CD8-positive, alpha-beta memory T cell (primary cell): ENCODE results near the gene NLGN2. TPM values are rescaled to one million over a fixed set of nuclear protein-coding genes. Genes with fewer than 3 reads are reported as not detected.

ENCODE experiments used
- CTCF ChIA-PET: fragments of 350-600 bp; sonication (Branson Sonifier 250); formaldehyde crosslinking; loops from one replicate; lab custom pipeline; 2021; ENCODE audit warnings: antibody characterized with exemption; lab: Charles Lee
- POLR2A ChIA-PET: fragments of 350-600 bp; sonication (Branson Sonifier 250); formaldehyde crosslinking; loops from one replicate; lab custom pipeline; 2021; ENCODE audit warnings: antibody characterized with exemption; lab: Charles Lee
- DNase-seq, 5 donors: peaks; one replicate each; pipeline versions ENCODE4 v3.0.0 to v3.0.0-alpha.2; 2020 to 2022; ENCODE audit warnings: mixed read lengths in 1 of 5
- H3K27ac ChIP-seq: one replicate; pipeline ENCODE4 v1.7.0; 2013; ENCODE audit warnings: low read depth, mild to moderate bottlenecking, low read length, moderate library complexity
- H3K27me3 ChIP-seq: 2 replicates; pipeline ENCODE4 v1.7.0; 2013; ENCODE audit warnings: low read length, mild to moderate bottlenecking; ENCODE audit not compliant: insufficient read depth, poor library complexity, severe bottlenecking
- H3K36me3 ChIP-seq: 2 replicates; pipeline ENCODE4 v1.7.0; 2013; ENCODE audit warnings: mild to moderate bottlenecking, low read length, moderate library complexity; ENCODE audit not compliant: insufficient read depth
- H3K4me1 ChIP-seq: 2 replicates; pipeline ENCODE4 v1.7.0; 2013; ENCODE audit warnings: mild to moderate bottlenecking, low read length, moderate library complexity; ENCODE audit not compliant: insufficient read depth
- H3K4me3 ChIP-seq: 2 replicates; pipeline ENCODE4 v1.7.0; 2013; ENCODE audit warnings: mild to moderate bottlenecking, low read length
- H3K9me3 ChIP-seq: 2 replicates; pipeline ENCODE4 v1.7.0; 2013; ENCODE audit warnings: mild to moderate bottlenecking, low read length
- H3K27ac Mint-ChIP-seq, 8 donors: one replicate each; pipeline ENCODE4 v1.8.0; 2020 to 2021; ENCODE audit warnings: mixed read lengths in 8 of 8, mild to moderate bottlenecking in 6 of 8, inconsistent platforms in 3 of 8, moderate library complexity in 3 of 8
- H3K27me3 Mint-ChIP-seq, 2 donors: one replicate each; pipeline ENCODE4 v1.8.0; 2020 to 2021; ENCODE audit warnings: mixed read lengths in 2 of 2, mild to moderate bottlenecking in 1 of 2, moderate library complexity in 1 of 2
- H3K36me3 Mint-ChIP-seq, 3 donors: one replicate each; pipeline ENCODE4 v1.8.0; 2020 to 2021; ENCODE audit warnings: mixed read lengths in 3 of 3, inconsistent platforms in 1 of 3, mild to moderate bottlenecking in 1 of 3
- H3K4me1 Mint-ChIP-seq, 3 donors: one replicate each; pipeline ENCODE4 v1.8.0; 2020 to 2021; ENCODE audit warnings: mixed read lengths in 3 of 3, inconsistent platforms in 1 of 3, mild to moderate bottlenecking in 1 of 3
- H3K4me3 Mint-ChIP-seq, 7 donors: one replicate each; pipeline ENCODE4 v1.8.0; 2020 to 2021; ENCODE audit warnings: mixed read lengths in 7 of 7, mild to moderate bottlenecking in 6 of 7, moderate library complexity in 4 of 7, inconsistent platforms in 2 of 7
- H3K9me3 Mint-ChIP-seq, 5 donors: one replicate each; pipeline ENCODE4 v1.8.0; 2020 to 2022; ENCODE audit warnings: mixed read lengths in 5 of 5, mild to moderate bottlenecking in 3 of 5, moderate library complexity in 2 of 5, inconsistent platforms in 1 of 5
- polyA plus RNA-seq: library from polyadenylated mRNA; unstranded; fragments of 300-500 nt; fragmentation: Illumina TruSeq; gene quantifications from one replicate; pipeline ENCODE4 v1.2.3, GENCODE V29; 2021
- total RNA-seq, 2 experiments: library from RNA; stranded (reverse); gene quantifications; one replicate each; pipeline ENCODE4 v1.2.3, GENCODE V29; 2021

The NLGN2 gene
- total and polyA plus RNA-seq, 3 experiments from 2014 or later = 0.06 to 6.6 (median 5.6) TPM

DNA sequence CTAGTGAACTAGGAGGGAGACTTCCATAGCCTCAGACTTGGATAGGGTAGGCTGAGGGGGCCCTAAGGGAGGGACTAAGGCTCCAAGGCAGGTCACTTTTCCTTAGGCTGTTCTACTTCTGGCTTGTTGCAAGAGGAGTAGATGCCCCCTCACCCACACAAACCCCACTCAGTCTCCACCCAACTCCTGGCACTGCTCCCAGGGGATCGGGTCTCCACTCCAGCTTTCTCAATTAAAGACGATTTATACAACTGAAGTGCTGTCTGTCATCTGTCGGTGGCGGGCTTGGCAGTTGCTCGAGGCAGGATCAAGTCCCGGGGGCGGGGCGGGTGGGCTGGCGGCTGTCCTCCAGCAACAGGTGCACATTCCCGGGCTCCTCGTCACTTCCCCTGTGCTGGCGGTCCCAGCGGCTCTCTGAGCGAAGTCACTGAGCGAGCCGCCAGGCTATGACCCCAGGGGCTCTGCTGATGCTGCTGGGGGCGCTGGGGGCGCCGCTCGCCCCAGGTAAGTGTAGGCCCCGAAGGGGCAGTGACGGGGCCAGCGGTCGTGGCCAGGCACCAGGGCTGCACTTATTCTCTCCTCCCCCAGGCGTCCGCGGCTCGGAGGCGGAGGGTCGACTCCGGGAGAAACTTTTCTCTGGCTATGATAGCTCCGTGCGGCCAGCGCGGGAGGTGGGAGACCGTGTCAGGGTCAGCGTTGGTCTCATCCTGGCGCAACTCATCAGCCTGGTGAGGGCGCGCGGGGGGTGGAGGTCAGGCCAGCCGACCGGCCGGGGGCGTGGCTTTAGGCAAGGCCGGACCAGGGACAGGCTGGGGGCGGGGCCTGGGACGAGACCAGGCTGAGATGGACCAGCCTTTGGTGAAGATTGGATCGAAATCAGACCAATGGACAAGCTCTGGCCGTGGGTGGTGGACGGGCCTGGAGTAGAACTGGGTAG, 37.3 kb downstream of the NLGN2 start, which contains the start of gene CHRNB1:
CHRNB1 (plus strand) TSS at position 380 of the 937 bp plus-strand sequence; CDS start at position 447, 67 bp downstream.
- Mint-ChIP-seq H3K27ac (peak within 1 kb of the TSS in 4 of 8 donors; percentile 35 to 74 (median 66)), H3K9me3 (no peaks in the 10 kb centered on the region), H3K4me1 (peaks cover 17 to 34% (median 24%) of the 10 kb centered on the region in 3 donors), H3K4me3 (peak within 1 kb of the TSS; percentile 53 to 88 (median 77)), H3K36me3 (peaks cover 0 to 8% (median 2%) of the 10 kb centered on the region in 3 donors), H3K27me3 (peaks cover 43 to 73% of the 10 kb centered on the region in 2 donors)
- POLR2A ChIA-PET = interaction anchor here (0.9 to 2.8 kb wide), 7 partner anchors 10 to 140 kb away, joined by 3 to 12 read pairs (median 3); partner anchors contain the start of genes POLR2A and ZBTB4
- Histone ChIP-seq H3K27ac (no peak within 1 kb of the TSS), H3K4me3 (no peak within 1 kb of the TSS), H3K27me3 (peaks cover 46% of the 10 kb centered on the region), H3K4me1 (peaks cover 22% of the 10 kb centered on the region), H3K9me3 (no peaks in the 10 kb centered on the region), H3K36me3 (no peaks in the 10 kb centered on the region)
- DNase-seq = peak in 1 of 5 donors; percentile 21
- CTCF ChIA-PET = interaction anchor here (0.9 to 3.1 kb wide), 6 partner anchors 9 to 243 kb away, joined by 3 to 37 read pairs (median 6); partner anchors contain the start of genes TMEM102, TMEM95 and TP53

- H3K9me3 Mint-ChIP-seq = no peaks in the 10 kb centered on the region
- peaks cover 12 to 27% (median 18%) of the 10 kb centered on the region in 3 donors for H3K4me1 Mint-ChIP-seq
- Histone ChIP-seq H3K27me3 (peaks cover 40% of the 10 kb centered on the region), H3K36me3 (no peaks in the 10 kb centered on the region), H3K27ac (no peak overlapping the region), H3K9me3 (no peaks in the 10 kb centered on the region), H3K4me1 (peaks cover 15% of the 10 kb centered on the region), H3K4me3 (no peak overlapping the region)
- peaks cover 36 to 67% of the 10 kb centered on the region in 2 donors for H3K27me3 Mint-ChIP-seq
- POLR2A ChIA-PET = interaction anchor here (0.9 to 2.8 kb wide), 4 partner anchors 9 to 40 kb away, joined by 3 to 9 read pairs (median 4); no protein-coding TSS in a partner anchor
- H3K27ac Mint-ChIP-seq = peak overlapping the region in 3 of 8 donors; percentile 35 to 74 (median 72)
- peak overlapping the region; percentile 53 to 88 (median 77) for H3K4me3 Mint-ChIP-seq
- CTCF ChIA-PET = interaction anchor here (0.9 to 3.1 kb wide), 6 partner anchors 9 to 242 kb away, joined by 3 to 37 read pairs (median 6); partner anchors contain the start of genes TMEM102, TMEM95 and TP53
- peak in 3 of 5 donors; percentile 19 to 46 (median 30) for DNase-seq
- peaks cover 0 to 8% (median 2%) of the 10 kb centered on the region in 3 donors for H3K36me3 Mint-ChIP-seq
Observed at GRCh38 chr17:7445619-7445968, 37.9 kb downstream of the NLGN2 start.

DNA sequence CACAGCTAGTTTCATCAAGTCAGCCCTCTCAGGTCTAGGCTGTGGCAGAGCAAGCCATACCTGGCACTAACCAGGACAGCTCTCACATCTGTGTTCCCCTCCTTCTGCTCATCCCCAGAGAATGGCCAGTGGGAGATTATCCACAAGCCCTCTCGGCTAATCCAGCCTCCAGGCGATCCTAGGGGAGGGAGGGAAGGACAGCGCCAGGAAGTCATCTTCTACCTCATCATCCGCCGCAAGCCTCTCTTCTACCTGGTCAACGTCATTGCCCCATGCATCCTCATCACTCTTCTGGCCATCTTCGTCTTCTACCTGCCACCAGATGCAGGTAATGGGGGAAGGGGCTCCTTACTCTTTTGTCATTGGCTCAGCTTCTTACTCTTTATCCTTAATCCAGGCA, 40.8 kb downstream of the NLGN2 start:
- peaks cover 0 to 8% (median 2%) of the 10 kb centered on the region in 3 donors for H3K36me3 Mint-ChIP-seq

DNA sequence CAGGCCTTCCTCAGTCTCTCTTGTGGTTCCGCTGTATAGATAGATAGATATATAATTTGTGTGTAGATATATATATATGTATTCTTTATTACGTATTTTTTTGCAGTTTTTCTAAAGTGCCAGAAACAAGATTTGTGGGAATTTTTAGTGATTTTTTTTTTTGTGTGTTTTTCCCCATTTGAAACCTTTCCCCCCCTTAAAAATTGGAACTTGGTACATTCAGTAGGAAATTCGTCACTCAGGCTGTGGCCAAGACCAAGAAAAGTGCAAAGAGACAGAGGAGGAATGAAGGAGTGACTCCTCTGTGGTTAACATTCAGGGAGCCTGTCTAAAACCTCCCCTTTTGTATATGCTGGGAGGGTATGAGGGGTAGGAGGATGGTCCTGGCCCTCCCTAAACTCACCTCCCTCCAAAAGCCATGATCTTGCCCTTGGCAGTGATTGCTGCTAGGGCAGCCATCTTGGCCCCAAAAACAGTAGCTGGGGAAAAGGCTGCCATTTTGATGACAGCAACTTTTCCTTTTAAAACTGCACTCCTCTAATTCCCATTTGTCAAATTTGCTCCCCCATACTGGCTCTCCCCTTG, 52.4 kb downstream of the NLGN2 start:
- POLR2A ChIA-PET = interaction anchor here (0.6 to 1.3 kb wide), 3 partner anchors 19 to 52 kb away, joined by 3 to 6 read pairs (median 4); partner anchors contain the start of gene ZBTB4
- H3K36me3 Mint-ChIP-seq = peaks cover 0 to 42% (median 7%) of the 10 kb centered on the region in 3 donors

More for the DNA sequence above, 40.8 kb downstream of the NLGN2 start:
- Histone ChIP-seq H3K9me3 (no peaks in the 10 kb centered on the region), H3K36me3 (no peaks in the 10 kb centered on the region), H3K27me3 (peaks cover 27% of the 10 kb centered on the region), H3K4me3 (no peak overlapping the region), H3K27ac (no peak overlapping the region), H3K4me1 (peaks cover 13% of the 10 kb centered on the region)
- Mint-ChIP-seq H3K27me3 (peaks cover 22 to 45% of the 10 kb centered on the region in 2 donors), H3K9me3 (no peaks in the 10 kb centered on the region), H3K27ac (no peak overlapping the region), H3K4me3 (no peak overlapping the region), H3K4me1 (peaks cover 12 to 23% (median 17%) of the 10 kb centered on the region in 3 donors)
- no peak for DNase-seq
- CTCF ChIA-PET = no interaction called here
- POLR2A ChIA-PET = no interaction called here

GRCh38 chr17:7460850-7461660, 53.4 kb downstream of the NLGN2 start:
- H3K27me3 ChIP-seq = no peaks in the 10 kb centered on the region
- Mint-ChIP-seq H3K27ac (peak overlapping the region in 4 of 8 donors; percentile 9 to 70 (median 49)), H3K9me3 (no peaks in the 10 kb centered on the region), H3K4me3 (no peak overlapping the region), H3K4me1 (peaks cover 7 to 9% (median 7%) of the 10 kb centered on the region in 3 donors), H3K27me3 (no peaks in the 10 kb centered on the region), H3K36me3 (peaks cover 0 to 39% (median 7%) of the 10 kb centered on the region in 3 donors)
- H3K9me3 ChIP-seq = no peaks in the 10 kb centered on the region
- peaks cover 6% of the 10 kb centered on the region for H3K4me1 ChIP-seq
- H3K27ac ChIP-seq = no peak overlapping the region
- no peak overlapping the region for H3K4me3 ChIP-seq
- CTCF ChIA-PET = interaction anchor here (0.7 to 1.9 kb wide), 3 partner anchors 25 to 100 kb away, joined by 3 to 4 read pairs (median 3); no protein-coding TSS in a partner anchor
- DNase-seq = no peak
- POLR2A ChIA-PET = no interaction called here
- H3K36me3 ChIP-seq = no peaks in the 10 kb centered on the region

More for the DNA sequence above, 52.4 kb downstream of the NLGN2 start:
- H3K4me1 ChIP-seq = peaks cover 6% of the 10 kb centered on the region
- no peak overlapping the region for H3K4me3 ChIP-seq
- no peak overlapping the region for H3K27ac ChIP-seq
- Mint-ChIP-seq H3K9me3 (no peaks in the 10 kb centered on the region), H3K27ac (peak overlapping the region in 3 of 8 donors; percentile 36 to 94 (median 75)), H3K4me3 (peak overlapping the region in 2 of 7 donors; percentile 40 to 55), H3K4me1 (peaks cover 11 to 13% (median 13%) of the 10 kb centered on the region in 3 donors), H3K27me3 (no peaks in the 10 kb centered on the region)
- H3K27me3 ChIP-seq = no peaks in the 10 kb centered on the region
- no peaks in the 10 kb centered on the region for H3K9me3 ChIP-seq
- H3K36me3 ChIP-seq = no peaks in the 10 kb centered on the region
- no peak for DNase-seq
- CTCF ChIA-PET = interaction anchor here (0.7 to 1.6 kb wide), 3 partner anchors 23 to 101 kb away, joined by 3 to 4 read pairs (median 3); no protein-coding TSS in a partner anchor

- H3K4me3 ChIP-seq = no peak overlapping the region
- Mint-ChIP-seq H3K36me3 (peaks cover 0 to 50% (median 7%) of the 10 kb centered on the region in 3 donors), H3K4me1 (peaks cover 0 to 11% (median 4%) of the 10 kb centered on the region in 3 donors), H3K27me3 (no peaks in the 10 kb centered on the region), H3K4me3 (no peak overlapping the region), H3K9me3 (no peaks in the 10 kb centered on the region), H3K27ac (no peak overlapping the region)
- H3K27me3 ChIP-seq = no peaks in the 10 kb centered on the region
- CTCF ChIA-PET = interaction anchor here (1.6 to 1.9 kb wide), 2 partner anchors 26 to 98 kb away, joined by 4 to 7 read pairs; no protein-coding TSS in a partner anchor
- H3K27ac ChIP-seq = no peak overlapping the region
- H3K36me3 ChIP-seq = no peaks in the 10 kb centered on the region
- POLR2A ChIA-PET = interaction anchor here (0.6 to 0.7 kb wide), 2 partner anchors 17 to 79 kb away, joined by 3 to 4 read pairs; partner anchors contain the start of gene ZBTB4
- H3K9me3 ChIP-seq = no peaks in the 10 kb centered on the region
- no peak for DNase-seq
- no peaks in the 10 kb centered on the region for H3K4me1 ChIP-seq
Observed at GRCh38 chr17:7462474-7463371, 55.1 kb downstream of the NLGN2 start.
